Measurements from ENCODE around the gene NBAS.

The NBAS gene

DNA sequence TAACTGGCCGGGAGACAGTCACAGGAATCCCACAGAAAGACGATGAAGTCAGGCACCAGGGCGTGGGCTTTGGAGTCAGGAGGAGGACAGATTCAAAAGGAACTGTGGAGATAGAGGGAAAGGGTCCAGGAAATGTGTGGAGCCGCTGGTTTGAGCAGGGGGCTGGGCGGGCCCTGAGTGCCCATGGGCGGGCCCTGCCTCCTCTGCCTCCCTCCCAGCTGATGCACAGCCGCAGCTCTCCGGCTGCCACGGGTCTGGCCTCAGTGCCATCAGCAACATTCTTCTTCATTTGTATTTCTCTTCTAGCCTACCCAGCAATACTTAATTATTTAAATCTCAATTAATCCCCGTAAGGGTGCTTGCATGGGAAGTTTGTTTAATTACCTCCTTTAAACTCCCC lies 432.3 kb downstream of the NBAS start:
- Histone ChIP-seq H3K9ac (ENCODE audit: low read length) (no peak overlapping the region), H3K27ac (ENCODE audit: low read depth, low read length) (no peak overlapping the region), H3K36me3 (ENCODE audit: insufficient read depth, low read length) (no peaks in the 10 kb centered on the region), H3K4me1 (ENCODE audit: insufficient read depth, low read length) (peaks cover 11% of the 10 kb centered on the region), H3K27me3 (ENCODE audit: control insufficient read depth in 1 of 2, insufficient read depth in 2 of 2, low read length in 2 of 2) (no peaks in the 10 kb centered on the region), H3K4me3 (ENCODE audit: low read depth in 1 of 2, low read length in 2 of 2) (no peak overlapping the region), H3K9me3 (ENCODE audit: low read length) (no peaks in the 10 kb centered on the region)

DNA sequence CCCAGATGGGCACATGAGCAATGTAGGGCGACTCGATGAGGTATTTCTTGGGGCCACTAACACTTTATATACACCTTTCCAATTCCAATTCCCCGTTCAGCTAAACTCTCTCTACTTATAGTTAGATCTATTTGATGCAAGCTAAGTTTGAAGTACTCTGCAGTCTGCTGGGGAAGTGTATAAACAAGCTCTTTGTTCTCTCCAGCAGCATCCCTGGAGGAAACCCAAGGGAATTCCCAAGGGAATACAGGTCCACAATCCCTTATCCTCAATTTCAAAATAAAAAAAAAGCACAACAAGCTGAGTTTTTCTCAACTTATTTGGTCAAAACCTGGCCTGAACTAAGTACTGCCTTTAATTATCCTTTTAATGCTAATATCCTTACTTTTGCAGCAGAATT lies 433.3 kb downstream of the NBAS start:
- Histone ChIP-seq H3K9ac (ENCODE audit: low read length) (no peak overlapping the region), H3K36me3 (ENCODE audit: insufficient read depth, low read length) (no peaks in the 10 kb centered on the region), H3K27ac (ENCODE audit: low read depth, low read length) (no peak overlapping the region), H3K9me3 (ENCODE audit: low read length) (no peaks in the 10 kb centered on the region), H3K4me3 (ENCODE audit: low read depth in 1 of 2, low read length in 2 of 2) (no peak overlapping the region), H3K27me3 (ENCODE audit: control insufficient read depth in 1 of 2, insufficient read depth in 2 of 2, low read length in 2 of 2) (no peaks in the 10 kb centered on the region), H3K4me1 (ENCODE audit: insufficient read depth, low read length) (peaks cover 11% of the 10 kb centered on the region)

DNA sequence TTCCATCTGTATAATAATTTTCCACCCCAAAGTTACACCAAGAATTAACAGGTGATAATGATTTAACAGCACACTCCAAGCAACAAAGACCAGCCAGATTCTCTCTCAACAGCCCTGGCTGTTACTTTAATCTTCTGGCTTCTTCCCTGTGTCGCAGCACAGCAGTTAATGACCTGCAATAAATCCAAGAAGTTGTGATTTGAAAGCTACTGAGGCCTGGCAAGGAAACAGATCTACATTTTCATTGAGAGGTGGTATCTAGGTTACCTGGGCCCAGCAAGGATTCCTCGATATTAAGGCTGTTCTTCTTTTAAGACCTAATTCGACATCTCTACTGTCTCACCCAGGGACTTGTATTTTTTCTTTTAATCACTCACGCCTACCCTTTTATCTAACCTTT lies 433.8 kb downstream of the NBAS start:
- Histone ChIP-seq H3K4me1 (ENCODE audit: insufficient read depth, low read length) (peaks cover 11% of the 10 kb centered on the region), H3K4me3 (ENCODE audit: low read depth in 1 of 2, low read length in 2 of 2) (no peak overlapping the region), H3K27ac (ENCODE audit: low read depth, low read length) (no peak overlapping the region), H3K9ac (ENCODE audit: low read length) (no peak overlapping the region), H3K9me3 (ENCODE audit: low read length) (no peaks in the 10 kb centered on the region), H3K27me3 (ENCODE audit: control insufficient read depth in 1 of 2, insufficient read depth in 2 of 2, low read length in 2 of 2) (no peaks in the 10 kb centered on the region), H3K36me3 (ENCODE audit: insufficient read depth, low read length) (no peaks in the 10 kb centered on the region)

DNA sequence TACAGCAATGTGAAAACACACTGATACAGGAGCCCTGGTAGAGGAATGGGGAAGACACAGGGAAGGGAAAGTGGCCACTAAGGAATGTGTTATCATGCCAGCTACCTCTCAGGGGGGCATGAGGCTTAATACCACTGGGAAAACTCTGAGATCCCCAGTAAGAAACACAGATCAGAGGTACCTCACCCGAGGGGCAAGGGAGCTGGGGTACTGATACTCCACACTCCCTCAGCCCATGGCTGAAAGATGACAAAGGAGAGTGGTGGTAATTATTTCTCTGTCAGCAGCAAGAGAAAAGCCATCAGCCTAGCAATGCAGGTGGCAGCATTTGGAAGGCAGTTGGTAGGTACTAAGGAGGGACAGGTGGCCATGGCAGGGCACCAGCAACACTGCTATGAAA lies 434.8 kb downstream of the NBAS start:
- Histone ChIP-seq H3K27me3 (ENCODE audit: control insufficient read depth in 1 of 2, insufficient read depth in 2 of 2, low read length in 2 of 2) (no peaks in the 10 kb centered on the region), H3K4me1 (ENCODE audit: insufficient read depth, low read length) (peaks cover 11% of the 10 kb centered on the region), H3K27ac (ENCODE audit: low read depth, low read length) (no peak overlapping the region), H3K9ac (ENCODE audit: low read length) (no peak overlapping the region), H3K9me3 (ENCODE audit: low read length) (no peaks in the 10 kb centered on the region), H3K4me3 (ENCODE audit: low read depth in 1 of 2, low read length in 2 of 2) (no peak overlapping the region), H3K36me3 (ENCODE audit: insufficient read depth, low read length) (no peaks in the 10 kb centered on the region)

DNA sequence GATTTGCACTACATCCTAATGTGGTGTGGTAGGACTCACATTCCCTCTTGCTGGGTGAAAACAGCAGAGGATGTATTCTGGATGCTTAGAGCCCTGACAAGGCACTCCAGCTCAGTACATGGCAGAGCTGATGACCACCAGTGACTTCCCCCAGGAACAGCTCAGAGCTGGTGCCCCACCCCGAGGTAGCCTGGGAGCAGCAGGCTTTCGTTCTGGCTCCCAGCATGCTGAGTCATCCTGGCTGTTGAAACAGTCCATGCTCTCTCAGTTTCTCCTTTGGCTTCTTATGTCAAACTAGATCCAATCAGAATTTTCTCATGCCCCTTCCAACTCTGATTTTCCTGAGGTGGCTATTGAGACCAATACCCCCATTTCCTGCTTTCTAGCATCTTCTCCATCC lies 438.2 kb downstream of the NBAS start:
- H3K27ac ChIP-seq (ENCODE audit: low read depth, low read length): no peak overlapping the region

DNA sequence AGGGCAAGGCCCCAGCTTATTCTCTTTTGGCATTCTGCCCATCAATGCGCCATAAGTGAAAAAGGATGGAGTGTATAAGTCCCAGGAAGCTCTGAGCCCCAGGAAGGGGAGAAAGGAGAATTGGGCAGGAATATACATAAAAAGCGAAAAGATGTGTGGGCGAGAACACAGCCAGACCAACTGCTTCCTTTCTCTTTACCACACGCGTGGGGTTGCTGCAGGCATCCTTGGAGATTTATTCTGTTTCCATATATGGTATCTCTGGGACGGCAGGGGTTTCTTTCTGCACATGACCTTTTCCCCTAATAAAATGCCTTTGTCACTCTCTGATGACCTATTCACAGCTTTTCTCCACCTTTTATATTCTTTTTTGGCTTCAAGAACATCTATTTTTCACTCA lies 440.5 kb downstream of the NBAS start:
- Histone ChIP-seq H3K9me3 (ENCODE audit: low read length) (no peaks in the 10 kb centered on the region), H3K4me3 (ENCODE audit: low read depth in 1 of 2, low read length in 2 of 2) (no peak overlapping the region), H3K27ac (ENCODE audit: low read depth, low read length) (no peak overlapping the region)

More for the DNA sequence above, 438.2 kb downstream of the NBAS start:
- Histone ChIP-seq H3K4me1 (ENCODE audit: insufficient read depth, low read length) (peaks cover 10% of the 10 kb centered on the region), H3K4me3 (ENCODE audit: low read depth in 1 of 2, low read length in 2 of 2) (no peak overlapping the region), H3K9ac (ENCODE audit: low read length) (no peak overlapping the region), H3K9me3 (ENCODE audit: low read length) (no peaks in the 10 kb centered on the region), H3K36me3 (ENCODE audit: insufficient read depth, low read length) (no peaks in the 10 kb centered on the region), H3K27me3 (ENCODE audit: control insufficient read depth in 1 of 2, insufficient read depth in 2 of 2, low read length in 2 of 2) (no peaks in the 10 kb centered on the region)

DNA sequence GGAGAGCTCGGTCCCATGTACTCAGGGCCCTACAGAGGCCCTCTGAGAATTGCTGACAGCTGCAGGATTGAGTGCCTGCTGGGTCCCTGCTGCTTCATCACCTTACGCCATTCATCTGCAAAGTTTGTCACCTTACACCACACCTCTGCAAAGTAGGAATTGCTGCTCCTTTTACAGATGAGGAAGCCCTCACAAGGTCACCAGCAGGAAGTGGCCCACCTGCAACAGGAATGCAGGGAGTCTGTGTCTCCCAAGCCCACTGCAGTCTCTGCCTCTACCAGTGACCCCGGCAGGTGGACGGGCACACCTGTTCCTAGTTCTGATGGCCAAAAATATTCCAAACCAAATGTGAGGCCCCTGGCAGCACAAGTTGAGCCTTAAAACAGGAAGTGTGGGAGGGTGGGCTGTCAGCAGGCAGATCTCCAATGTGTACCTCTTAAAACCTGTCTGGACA lies 441.4 kb downstream of the NBAS start:
- Histone ChIP-seq H3K4me3 (ENCODE audit: low read depth in 1 of 2, low read length in 2 of 2) (no peak overlapping the region), H3K36me3 (ENCODE audit: insufficient read depth, low read length) (no peaks in the 10 kb centered on the region), H3K27me3 (ENCODE audit: control insufficient read depth in 1 of 2, insufficient read depth in 2 of 2, low read length in 2 of 2) (no peaks in the 10 kb centered on the region), H3K4me1 (ENCODE audit: insufficient read depth, low read length) (no peaks in the 10 kb centered on the region), H3K27ac (ENCODE audit: low read depth, low read length) (no peak overlapping the region), H3K9ac (ENCODE audit: low read length) (no peak overlapping the region), H3K9me3 (ENCODE audit: low read length) (no peaks in the 10 kb centered on the region)

More for the DNA sequence above, 440.5 kb downstream of the NBAS start:
- no peaks in the 10 kb centered on the region for H3K36me3 ChIP-seq (ENCODE audit: insufficient read depth, low read length)
- H3K4me1 ChIP-seq (ENCODE audit: insufficient read depth, low read length): no peaks in the 10 kb centered on the region
- H3K27me3 ChIP-seq (ENCODE audit: control insufficient read depth in 1 of 2, insufficient read depth in 2 of 2, low read length in 2 of 2): no peaks in the 10 kb centered on the region
- no peak overlapping the region for H3K9ac ChIP-seq (ENCODE audit: low read length)

DNA sequence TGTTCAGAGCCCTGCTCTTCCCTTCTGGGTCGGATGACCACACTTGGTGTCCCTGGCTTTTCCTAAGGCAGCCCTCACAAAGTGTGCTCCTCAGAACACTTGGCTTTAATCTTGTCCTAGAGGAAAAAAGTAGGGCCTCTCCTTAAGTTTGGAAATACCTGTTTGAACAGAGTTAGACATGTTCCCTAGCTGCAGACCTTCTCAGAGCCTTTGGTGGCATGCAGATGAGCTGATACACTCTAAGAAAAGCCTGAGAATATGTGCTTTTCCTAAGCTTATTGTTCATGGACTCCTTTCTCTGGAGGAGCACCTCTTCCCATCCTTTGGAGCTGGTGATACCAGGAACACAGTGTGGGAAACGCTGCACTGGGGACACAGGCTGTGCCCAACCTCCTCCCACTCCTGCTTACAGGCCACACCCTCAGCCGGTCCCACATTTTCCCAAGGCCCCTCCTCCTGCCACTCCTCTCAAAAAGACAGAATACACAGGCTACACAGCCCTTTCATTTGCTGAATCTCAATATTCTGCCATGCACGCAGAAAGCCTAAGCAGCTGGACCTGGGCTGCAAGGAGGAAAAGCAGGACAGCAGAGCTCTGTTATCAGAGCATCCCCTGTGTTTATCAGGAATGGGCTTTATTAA lies 443.6 kb downstream of the NBAS start:
- Histone ChIP-seq H3K36me3 (ENCODE audit: insufficient read depth, low read length) (no peaks in the 10 kb centered on the region), H3K9ac (ENCODE audit: low read length) (no peak overlapping the region), H3K9me3 (ENCODE audit: low read length) (no peaks in the 10 kb centered on the region), H3K27ac (ENCODE audit: low read depth, low read length) (no peak overlapping the region), H3K4me3 (ENCODE audit: low read depth in 1 of 2, low read length in 2 of 2) (no peak overlapping the region), H3K4me1 (ENCODE audit: insufficient read depth, low read length) (no peaks in the 10 kb centered on the region), H3K27me3 (ENCODE audit: control insufficient read depth in 1 of 2, insufficient read depth in 2 of 2, low read length in 2 of 2) (no peaks in the 10 kb centered on the region)
